Lung (tissue), 12 donors: ENCODE results near the gene TMEM150B. TPM values are rescaled to one million over a fixed set of nuclear protein-coding genes. Genes with fewer than 3 reads are reported as not detected.

Experiments
- ATAC-seq: fragments of 200-7000 bp; cut with Tn5 transposase; one replicate; pipeline ENCODE4 v1.9.1; 2020; ENCODE audit warnings: moderate number of reproducible peaks; ENCODE audit not compliant: insufficient read depth, low FRiP score
- DNase-seq, 3 donors: peaks; one replicate each; pipeline ENCODE4 v3.0.0-alpha.2; 2013 to 2017
- H3K27ac ChIP-seq, 2 donors: one replicate each; pipeline ENCODE4 v1.5.1; 2013; ENCODE audit warnings: mild to moderate bottlenecking in 2 of 2, moderate library complexity in 2 of 2, control low read depth in 1 of 2, inconsistent platforms in 1 of 2, low read depth in 1 of 2, low read length in 1 of 2
- H3K27me3 ChIP-seq, 3 donors: one replicate each; pipeline ENCODE4 v1.5.1; 2013; ENCODE audit warnings: low read length in 2 of 3; ENCODE audit not compliant: control insufficient read depth in 3 of 3, insufficient read depth in 3 of 3
- H3K36me3 ChIP-seq, 4 donors: one replicate each; pipeline ENCODE4 v1.5.1; 2013; ENCODE audit warnings: low read length in 4 of 4, mild to moderate bottlenecking in 1 of 4, moderate library complexity in 1 of 4; ENCODE audit not compliant: control insufficient read depth in 4 of 4, insufficient read depth in 4 of 4
- H3K4me1 ChIP-seq, 5 donors: one replicate each; pipeline ENCODE4 v1.5.1; 2013; ENCODE audit warnings: low read length in 5 of 5, mild to moderate bottlenecking in 2 of 5, moderate library complexity in 1 of 5; ENCODE audit not compliant: control insufficient read depth in 5 of 5, insufficient read depth in 5 of 5
- H3K4me3 ChIP-seq: one replicate; pipeline ENCODE4 v1.5.1; 2013; ENCODE audit warnings: mild to moderate bottlenecking, control low read depth, moderate library complexity
- H3K9ac ChIP-seq, 2 donors: one replicate each; pipeline ENCODE4 v1.5.1; 2013; ENCODE audit warnings: low read length in 2 of 2, control low read depth in 1 of 2; ENCODE audit not compliant: insufficient read depth in 1 of 2
- H3K9me3 ChIP-seq, 4 donors: one replicate each; pipeline ENCODE4 v1.5.1; 2013; ENCODE audit warnings: low read length in 3 of 4, mild to moderate bottlenecking in 1 of 4, moderate library complexity in 1 of 4; ENCODE audit not compliant: control insufficient read depth in 4 of 4, insufficient read depth in 3 of 4
- WGBS, 2 donors: extraction: QIAGEN DNeasy Blood & Tissue Kit; methylation state at CpG; one replicate each; pipeline ENCODE4 v1.1.7; 2013; 5-methylcytosine and 5-hydroxymethylcytosine counted together
- polyA plus RNA-seq, 2 donors: library from polyadenylated mRNA; stranded (reverse); fragments of 200-250 nt; gene quantifications; one replicate each; pipeline ENCODE4 v1.2.1, GENCODE V29; 2013
- total RNA-seq, 2 donors: library from RNA; depleted of rRNA in 1 of 2; stranded (reverse); fragments of >200 nt in 1 of 2; gene quantifications; one replicate each; pipeline ENCODE4 v1.2.1, GENCODE V29; 2014 to 2021
- TF ChIP-seq, protein P1 (sequence below): IDR thresholded peaks from 2 replicates; pipeline ENCODE4 v1.5.1; 2012; ENCODE audit warnings: mild to moderate bottlenecking; ENCODE audit errors: control extremely low read depth, extremely low read depth
- donor health status: control.
- donor health status: control.
- donor health status: Bipolar disorder and iron deficiency.
- donor health status: healthy.
- donor health status: DM: yes; HTN: yes; CAD: no.

Gene TMEM150B
- total and polyA plus RNA-seq, 4 donors = 2.3 to 23.0 (median 17.0) TPM

DNA sequence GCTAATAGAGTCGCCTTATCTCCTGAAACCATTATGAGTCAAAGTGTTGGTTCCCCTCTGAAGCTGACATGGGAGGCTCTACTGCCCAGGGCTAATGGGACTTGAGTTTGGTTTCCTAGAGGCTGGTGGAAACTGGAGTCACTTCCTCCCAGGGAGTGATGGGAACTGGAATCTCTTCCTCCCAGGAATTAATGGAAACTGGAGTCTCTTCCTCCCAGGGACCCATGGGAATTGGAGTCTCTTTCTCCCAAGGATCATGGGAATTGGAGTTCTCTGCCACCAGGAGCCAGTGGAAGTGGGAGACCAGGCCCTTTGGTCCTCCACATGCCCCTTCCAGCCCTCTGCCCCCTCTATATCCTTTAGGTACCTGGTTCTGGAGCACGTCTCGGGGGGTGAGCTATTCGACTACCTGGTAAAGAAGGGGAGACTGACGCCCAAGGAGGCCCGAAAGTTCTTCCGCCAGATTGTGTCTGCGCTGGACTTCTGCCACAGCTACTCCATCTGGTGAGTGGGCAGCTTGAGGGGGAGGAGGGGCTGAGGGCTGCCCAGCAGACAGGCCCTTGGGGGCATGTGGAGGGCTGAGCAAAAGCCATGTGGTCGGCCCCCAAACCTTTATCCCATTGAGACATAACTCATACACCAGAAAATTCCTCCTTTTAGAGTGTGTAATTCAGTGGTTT is 35.9 kb downstream of the TMEM150B start:
- Histone ChIP-seq H3K4me3 (no peak overlapping the region), H3K27ac (no peak overlapping the region), H3K36me3 (peaks cover 0 to 4% (median 0%) of the 10 kb centered on the region in 4 donors), H3K9me3 (no peaks in the 10 kb centered on the region), H3K27me3 (no peaks in the 10 kb centered on the region), H3K9ac (no peak overlapping the region), H3K4me1 (peaks cover 0 to 8% (median 0%) of the 10 kb centered on the region in 5 donors)
- no peak for DNase-seq
- no peak for ATAC-seq
- WGBS, 2 donors = 97 to 98% methylated on average over 9 of the region's 9 CpGs
- TF ChIP-seq, protein P1, sequence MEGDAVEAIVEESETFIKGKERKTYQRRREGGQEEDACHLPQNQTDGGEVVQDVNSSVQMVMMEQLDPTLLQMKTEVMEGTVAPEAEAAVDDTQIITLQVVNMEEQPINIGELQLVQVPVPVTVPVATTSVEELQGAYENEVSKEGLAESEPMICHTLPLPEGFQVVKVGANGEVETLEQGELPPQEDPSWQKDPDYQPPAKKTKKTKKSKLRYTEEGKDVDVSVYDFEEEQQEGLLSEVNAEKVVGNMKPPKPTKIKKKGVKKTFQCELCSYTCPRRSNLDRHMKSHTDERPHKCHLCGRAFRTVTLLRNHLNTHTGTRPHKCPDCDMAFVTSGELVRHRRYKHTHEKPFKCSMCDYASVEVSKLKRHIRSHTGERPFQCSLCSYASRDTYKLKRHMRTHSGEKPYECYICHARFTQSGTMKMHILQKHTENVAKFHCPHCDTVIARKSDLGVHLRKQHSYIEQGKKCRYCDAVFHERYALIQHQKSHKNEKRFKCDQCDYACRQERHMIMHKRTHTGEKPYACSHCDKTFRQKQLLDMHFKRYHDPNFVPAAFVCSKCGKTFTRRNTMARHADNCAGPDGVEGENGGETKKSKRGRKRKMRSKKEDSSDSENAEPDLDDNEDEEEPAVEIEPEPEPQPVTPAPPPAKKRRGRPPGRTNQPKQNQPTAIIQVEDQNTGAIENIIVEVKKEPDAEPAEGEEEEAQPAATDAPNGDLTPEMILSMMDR = no peak

DNA sequence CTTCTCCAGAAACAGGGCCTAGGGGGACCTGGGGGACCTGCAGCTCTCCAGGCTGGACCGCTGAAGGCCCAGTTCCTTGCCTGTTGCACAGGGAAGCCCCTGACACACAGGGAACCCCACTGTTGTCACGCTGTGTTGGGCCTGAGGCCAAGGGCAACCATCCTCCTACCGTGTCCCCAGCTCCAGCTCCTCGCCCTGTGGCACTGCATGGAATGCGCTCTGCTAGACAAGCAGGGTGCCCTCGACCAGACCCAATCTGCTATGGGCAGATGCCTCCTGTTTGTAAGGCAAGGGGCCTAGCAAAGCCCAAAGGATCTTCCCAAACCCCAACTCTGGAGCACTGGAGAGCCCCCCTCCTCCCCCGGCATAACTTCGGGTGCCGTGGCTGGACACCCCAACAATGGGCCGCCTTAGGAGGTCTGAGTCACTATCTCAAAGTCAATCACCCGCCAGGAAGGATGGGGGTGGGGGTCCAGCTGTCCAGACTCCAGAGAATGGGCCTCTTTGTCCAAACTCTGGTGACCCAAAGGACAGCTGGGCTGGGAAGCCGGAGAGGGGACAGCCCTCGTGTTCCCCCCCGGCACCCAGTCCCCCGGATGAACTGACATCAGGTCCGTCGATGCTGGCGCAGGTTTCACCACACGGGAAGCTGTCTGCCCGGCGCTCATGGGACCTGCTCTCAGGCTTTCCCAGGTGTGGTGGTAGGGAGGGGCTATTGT is 37.6 kb downstream of the TMEM150B start:
- peaks cover 0 to 8% (median 0%) of the 10 kb centered on the region in 5 donors for H3K4me1 ChIP-seq
- H3K9me3 ChIP-seq = no peaks in the 10 kb centered on the region
- TF ChIP-seq, protein P1 = no peak
- DNase-seq = no peak
- no peaks in the 10 kb centered on the region for H3K27me3 ChIP-seq
- no peak overlapping the region for H3K9ac ChIP-seq
- 90 to 95% methylated on average over 21 of the region's 21 CpGs for WGBS, 2 donors
- no peak overlapping the region for H3K4me3 ChIP-seq
- H3K36me3 ChIP-seq = peaks cover 0 to 4% (median 0%) of the 10 kb centered on the region in 4 donors
- ATAC-seq = no peak
- H3K27ac ChIP-seq = no peak overlapping the region

DNA sequence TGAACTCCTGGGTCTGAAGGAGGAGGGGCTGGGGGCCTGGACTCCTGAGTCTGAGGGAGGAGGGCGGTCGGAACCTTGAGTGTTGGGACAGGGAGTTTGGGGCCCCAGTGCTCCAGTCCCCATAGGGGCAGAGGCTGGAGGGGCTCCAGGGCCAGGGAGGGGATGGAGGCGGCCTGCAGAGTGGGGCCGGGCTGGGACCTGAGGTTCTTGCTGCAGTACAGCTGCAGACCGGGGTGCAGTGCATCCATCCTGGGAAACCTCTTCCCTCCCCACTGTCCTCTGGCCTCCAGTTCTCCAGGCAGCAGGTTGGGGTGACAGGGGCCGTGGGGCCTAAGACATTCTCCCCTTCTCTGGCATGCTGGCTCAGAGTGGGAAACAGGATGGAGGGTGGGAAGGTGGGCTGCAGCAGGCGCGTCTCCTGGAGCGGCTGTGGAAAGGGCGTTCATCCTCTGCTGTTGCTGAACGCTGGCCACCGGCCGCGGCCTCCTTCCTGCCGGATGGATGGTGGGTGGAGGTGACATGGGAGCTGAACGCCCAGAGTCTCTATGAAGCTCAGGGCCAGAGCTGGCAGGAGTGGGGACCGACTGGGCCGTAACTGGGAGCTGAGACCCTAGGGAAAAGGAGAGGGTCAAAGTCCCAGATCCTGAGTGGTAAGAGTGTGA is 39.8 kb downstream of the TMEM150B start:
- peak overlapping the region in 1 of 2 donors; percentile 9 for H3K27ac ChIP-seq

More for the DNA sequence above, 39.8 kb downstream of the TMEM150B start:
- TF ChIP-seq, protein P1 = no peak
- Histone ChIP-seq H3K36me3 (no peaks in the 10 kb centered on the region), H3K4me3 (no peak overlapping the region), H3K9me3 (no peaks in the 10 kb centered on the region), H3K4me1 (peaks cover 0 to 15% (median 4%) of the 10 kb centered on the region in 5 donors), H3K9ac (peak overlapping the region in 1 of 2 donors; percentile 2), H3K27me3 (no peaks in the 10 kb centered on the region)
- 47 to 63% methylated on average over 18 of the region's 18 CpGs for WGBS, 2 donors
- ATAC-seq (no peak), DNase-seq (peak in 1 of 3 donors; percentile 28)
